Activated CD4-positive, alpha-beta memory T cell treated with anti-CD3 and anti-CD28 coated beads, Interleukin-2, amount 10 ng/mL, durations not matched to agents 7 days and 5 days (primary cell): ENCODE measurements around the gene SRPK2. TPM values are rescaled to one million over a fixed set of nuclear protein-coding genes. Genes with fewer than 3 reads are reported as not detected.

Source experiments
- CTCF ChIA-PET: fragments of 350-600 bp; sonication (Branson Sonifier 250); formaldehyde crosslinking; loops from one replicate; lab custom pipeline; 2021; ENCODE audit warnings: antibody characterized with exemption, inconsistent platforms; lab: Charles Lee
- POLR2A ChIA-PET: fragments of 350-600 bp; sonication (Branson Sonifier 250); formaldehyde crosslinking; loops from one replicate; lab custom pipeline; 2021; ENCODE audit warnings: antibody characterized with exemption; lab: Charles Lee
- DNase-seq: peaks from one replicate; pipeline ENCODE4 v3.0.0-alpha.2; 2020
- H3K27ac Mint-ChIP-seq: one replicate; pipeline ENCODE4 v1.8.0; 2021; ENCODE audit warnings: mild to moderate bottlenecking, mixed read lengths
- H3K27me3 Mint-ChIP-seq: one replicate; pipeline ENCODE4 v1.8.0; 2021; ENCODE audit warnings: mixed read lengths
- H3K36me3 Mint-ChIP-seq: one replicate; pipeline ENCODE4 v1.8.0; 2021; ENCODE audit warnings: low read depth, mixed read lengths
- H3K4me1 Mint-ChIP-seq: one replicate; pipeline ENCODE4 v1.8.0; 2021; ENCODE audit warnings: mixed read lengths
- H3K4me3 Mint-ChIP-seq: one replicate; pipeline ENCODE4 v1.8.0; 2021; ENCODE audit warnings: mild to moderate bottlenecking, mixed read lengths
- H3K9me3 Mint-ChIP-seq: one replicate; pipeline ENCODE4 v1.8.0; 2021; ENCODE audit warnings: mixed read lengths
- total RNA-seq, 2 experiments: library from RNA; stranded (reverse); gene quantifications; one replicate each; pipeline ENCODE4 v1.2.3, GENCODE V29; 2021

Gene SRPK2
- total RNA-seq, 2 experiments from 2014 or later = 42.9 to 45.0 TPM

DNA sequence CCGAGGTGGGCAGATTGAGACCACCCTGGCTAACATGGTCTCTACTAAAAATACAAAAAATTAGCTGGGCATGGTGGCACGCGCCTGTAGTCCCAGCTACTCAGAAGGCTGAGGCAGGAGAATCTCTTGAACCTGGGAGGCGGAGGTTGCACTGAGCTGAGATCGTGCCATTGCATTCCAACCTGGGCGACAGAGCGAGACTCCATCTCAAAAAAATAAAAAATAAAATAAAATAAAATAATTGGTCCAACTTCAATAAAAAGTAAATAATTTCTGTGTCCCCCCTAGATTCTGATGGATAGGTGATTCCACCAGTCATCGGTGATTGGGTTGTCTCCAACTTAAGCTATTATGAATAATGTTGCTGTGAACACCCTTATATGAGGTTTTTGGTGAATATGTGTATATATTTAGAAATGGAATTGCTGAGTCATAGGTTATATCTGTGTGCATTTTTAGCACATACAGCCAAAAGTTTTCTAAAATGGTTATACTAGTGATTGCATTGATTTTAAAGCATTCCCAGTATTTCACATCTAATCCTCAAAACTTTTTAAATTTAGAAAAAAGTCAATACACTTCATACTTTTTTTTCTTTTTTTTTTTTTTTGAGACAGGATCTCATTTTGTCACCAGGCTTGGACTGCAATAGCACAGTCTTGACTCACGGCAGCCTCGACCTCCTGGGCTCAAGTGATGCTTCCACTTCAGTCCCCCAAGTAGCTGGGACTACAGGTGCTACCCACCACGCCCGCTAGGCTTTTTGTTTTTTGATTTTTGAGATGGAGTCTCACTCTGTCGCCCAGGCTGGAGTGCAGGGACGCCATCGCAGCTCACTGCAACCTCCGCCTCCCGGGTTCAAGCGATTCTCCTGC lies 13.7 kb upstream of the SRPK2 start:
- H3K9me3 Mint-ChIP-seq = no peaks in the 10 kb centered on the region
- POLR2A ChIA-PET = no interaction called here
- H3K36me3 Mint-ChIP-seq = no peaks in the 10 kb centered on the region
- H3K27ac Mint-ChIP-seq = no peak overlapping the region
- DNase-seq = no peak
- H3K4me1 Mint-ChIP-seq = peaks cover 2% of the 10 kb centered on the region
- no peaks in the 10 kb centered on the region for H3K27me3 Mint-ChIP-seq
- CTCF ChIA-PET = interaction anchor here (0.5 to 0.9 kb wide), 3 partner anchors 56 to 687 kb away, joined by 3 read pairs; no protein-coding TSS in a partner anchor
- H3K4me3 Mint-ChIP-seq = no peak overlapping the region

GRCh38 chr7:105399043-105399725 lies 10.5 kb upstream of the SRPK2 start:
- Mint-ChIP-seq H3K27me3 (no peaks in the 10 kb centered on the region), H3K4me1 (peaks cover 4% of the 10 kb centered on the region)
- CTCF ChIA-PET = interaction anchor here (0.5 to 1.7 kb wide), 5 partner anchors 9 to 614 kb away, joined by 3 to 7 read pairs (median 4); no protein-coding TSS in a partner anchor

DNA sequence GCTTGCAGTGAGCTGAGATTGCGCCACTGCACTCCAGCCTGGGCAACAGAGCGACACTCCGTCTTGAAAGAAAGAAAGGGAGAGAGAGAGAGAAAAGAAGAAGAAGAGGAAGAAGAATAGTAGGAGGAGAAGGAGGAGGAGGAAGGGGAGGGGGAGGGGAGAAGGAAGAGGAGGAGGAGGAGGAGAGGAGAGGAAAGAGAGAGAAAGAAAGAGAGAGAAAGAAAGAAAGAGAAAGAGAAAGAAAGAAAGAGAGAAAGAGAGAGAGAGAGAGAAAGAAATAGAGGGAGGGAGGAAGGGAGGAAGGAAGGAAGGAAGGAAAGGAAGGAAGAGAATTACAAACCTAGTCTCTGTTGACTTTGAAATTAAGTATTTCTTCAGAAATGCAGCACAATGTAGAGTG lies 7.8 kb upstream of the SRPK2 start:
- DNase-seq = no peak
- Mint-ChIP-seq H3K4me3 (no peak overlapping the region), H3K4me1 (peaks cover 2% of the 10 kb centered on the region), H3K36me3 (no peaks in the 10 kb centered on the region), H3K27me3 (no peaks in the 10 kb centered on the region), H3K27ac (no peak overlapping the region), H3K9me3 (no peaks in the 10 kb centered on the region)
- ChIA-PET CTCF (interaction anchor here (0.7 kb wide), 3 partner anchors 13 to 179 kb away, joined by 3 to 4 read pairs (median 3); no protein-coding TSS in a partner anchor), POLR2A (interaction anchor here (0.9 to 1.0 kb wide), 2 partner anchors 8 to 16 kb away, joined by 3 read pairs; partner anchors contain the start of gene SRPK2)

More at GRCh38 chr7:105399043-105399725, 10.5 kb upstream of the SRPK2 start:
- Mint-ChIP-seq H3K9me3 (no peaks in the 10 kb centered on the region), H3K27ac (no peak overlapping the region), H3K36me3 (no peaks in the 10 kb centered on the region), H3K4me3 (no peak overlapping the region)
- POLR2A ChIA-PET = no interaction called here
- no peak for DNase-seq

- H3K9me3 Mint-ChIP-seq = no peaks in the 10 kb centered on the region
- no peaks in the 10 kb centered on the region for H3K27me3 Mint-ChIP-seq
- ChIA-PET CTCF (interaction anchor here (0.6 kb wide), 1 partner anchor 268 kb away, joined by 3 read pairs; no protein-coding TSS in a partner anchor), POLR2A (no interaction called here)
- H3K27ac Mint-ChIP-seq = no peak overlapping the region
- no peak overlapping the region for H3K4me3 Mint-ChIP-seq
- peaks cover 2% of the 10 kb centered on the region for H3K36me3 Mint-ChIP-seq
- DNase-seq = no peak
- peaks cover 18% of the 10 kb centered on the region for H3K4me1 Mint-ChIP-seq
Measured at GRCh38 chr7:105391429-105391828, 2.7 kb upstream of the SRPK2 start.

- POLR2A ChIA-PET = interaction anchor here (1.3 to 2.7 kb wide), 2 partner anchors 12 to 37 kb away, joined by 3 to 38 read pairs; no protein-coding TSS in a partner anchor
- Mint-ChIP-seq H3K27ac (no peak overlapping the region), H3K9me3 (no peaks in the 10 kb centered on the region), H3K4me3 (peak overlapping the region; percentile 95), H3K36me3 (peaks cover 7% of the 10 kb centered on the region), H3K27me3 (no peaks in the 10 kb centered on the region), H3K4me1 (peaks cover 18% of the 10 kb centered on the region)
- no peak for DNase-seq
- CTCF ChIA-PET = interaction anchor here (0.7 kb wide), 1 partner anchor 78 kb away, joined by 5 read pairs; no protein-coding TSS in a partner anchor
Measured at GRCh38 chr7:105389889-105390288, 1.2 kb upstream of the SRPK2 start.

GRCh38 chr7:105389088-105389650 lies 448 bp upstream of the SRPK2 start:
- peak overlapping the region; percentile 76 for H3K27ac Mint-ChIP-seq
- H3K4me1 Mint-ChIP-seq = peaks cover 18% of the 10 kb centered on the region
- H3K27me3 Mint-ChIP-seq = no peaks in the 10 kb centered on the region
- peak overlapping the region; percentile 95 for H3K4me3 Mint-ChIP-seq
- CTCF ChIA-PET = interaction anchor here (0.7 to 2.4 kb wide), 2 partner anchors 36 to 471 kb away, joined by 3 to 19 read pairs; no protein-coding TSS in a partner anchor
- DNase-seq = peak; percentile 39
- POLR2A ChIA-PET = interaction anchor here (0.7 to 2.7 kb wide), 12 partner anchors 8 to 405 kb away, joined by 3 to 38 read pairs (median 4); partner anchors contain the start of genes KMT2E and RINT1
- H3K9me3 Mint-ChIP-seq = no peaks in the 10 kb centered on the region
- H3K36me3 Mint-ChIP-seq = peaks cover 7% of the 10 kb centered on the region

DNA sequence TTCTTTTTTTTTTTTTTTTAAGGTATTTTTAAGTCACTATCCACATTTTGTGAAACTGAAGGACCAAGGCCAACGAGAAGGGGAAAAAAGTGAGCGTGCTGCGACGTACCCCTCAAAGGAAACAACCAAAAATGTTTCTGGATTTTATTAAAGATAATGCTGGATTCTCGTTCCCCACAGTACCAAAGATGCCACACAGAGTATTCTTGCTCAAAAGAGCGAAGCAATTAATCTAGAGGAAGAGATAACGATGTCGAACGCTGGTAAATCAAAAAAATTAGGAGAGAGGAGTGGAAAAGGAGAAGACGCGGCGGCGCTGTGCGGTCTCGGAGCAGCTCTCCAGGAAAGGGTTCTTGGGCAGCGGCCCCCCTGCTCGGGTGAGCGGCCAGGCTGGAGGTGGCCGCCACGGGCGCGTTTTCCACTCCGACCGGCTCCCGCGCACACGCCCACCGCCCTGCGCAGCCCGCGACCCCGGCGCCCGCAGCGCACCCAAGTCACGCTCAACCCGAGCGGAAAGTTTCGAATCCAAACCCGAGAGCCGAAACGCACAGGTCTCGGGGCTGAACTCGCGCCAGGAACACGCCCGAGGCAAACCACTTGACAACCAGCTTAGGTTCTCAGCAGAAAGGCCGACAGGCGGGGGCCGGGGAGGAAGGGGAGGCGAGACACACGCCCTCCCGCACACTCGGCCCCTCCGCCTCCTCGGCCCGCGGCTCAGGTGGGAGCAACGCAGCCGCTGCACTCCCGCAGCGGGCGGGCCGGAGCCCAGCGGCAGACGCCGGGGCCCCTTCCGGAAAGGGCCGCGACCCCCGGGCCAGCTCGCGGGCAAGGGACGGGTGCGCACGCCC lies 989 bp downstream of the SRPK2 start:
- H3K36me3 Mint-ChIP-seq = peaks cover 7% of the 10 kb centered on the region
- ChIA-PET POLR2A (interaction anchor here (0.7 to 2.7 kb wide), 15 partner anchors 9 to 378 kb away, joined by 3 to 38 read pairs (median 4); partner anchors contain the start of genes KMT2E and RINT1), CTCF (interaction anchor here (1.4 to 2.4 kb wide), 2 partner anchors 35 to 144 kb away, joined by 3 to 19 read pairs; no protein-coding TSS in a partner anchor)
- DNase-seq = peak; percentile 60
- no peaks in the 10 kb centered on the region for H3K27me3 Mint-ChIP-seq
- H3K27ac Mint-ChIP-seq = no peak overlapping the region
- H3K4me3 Mint-ChIP-seq = peak overlapping the region; percentile 78
- peaks cover 19% of the 10 kb centered on the region for H3K4me1 Mint-ChIP-seq
- no peaks in the 10 kb centered on the region for H3K9me3 Mint-ChIP-seq

- no peak for DNase-seq
- Mint-ChIP-seq H3K4me1 (peaks cover 11% of the 10 kb centered on the region), H3K36me3 (peaks cover 3% of the 10 kb centered on the region), H3K4me3 (no peak overlapping the region), H3K9me3 (no peaks in the 10 kb centered on the region), H3K27ac (no peak overlapping the region), H3K27me3 (no peaks in the 10 kb centered on the region)
- ChIA-PET POLR2A (no interaction called here), CTCF (interaction anchor here (0.8 kb wide), 1 partner anchor 21 kb away, joined by 3 read pairs; no protein-coding TSS in a partner anchor)
Measured at GRCh38 chr7:105377903-105378302, 10.8 kb downstream of the SRPK2 start.

GRCh38 chr7:105376908-105377533 lies 11.7 kb downstream of the SRPK2 start:
- peaks cover 7% of the 10 kb centered on the region for H3K4me1 Mint-ChIP-seq
- no peaks in the 10 kb centered on the region for H3K9me3 Mint-ChIP-seq
- DNase-seq = no peak
- peaks cover 3% of the 10 kb centered on the region for H3K36me3 Mint-ChIP-seq
- no peak overlapping the region for H3K27ac Mint-ChIP-seq
- H3K27me3 Mint-ChIP-seq = no peaks in the 10 kb centered on the region
- no peak overlapping the region for H3K4me3 Mint-ChIP-seq
- CTCF ChIA-PET = interaction anchor here (0.8 to 1.7 kb wide), 2 partner anchors 10 to 20 kb away, joined by 3 to 4 read pairs; no protein-coding TSS in a partner anchor
- POLR2A ChIA-PET = interaction anchor here (0.7 to 3.2 kb wide), 3 partner anchors 10 to 21 kb away, joined by 3 to 15 read pairs (median 3); partner anchors contain the start of gene SRPK2

GRCh38 chr7:105369944-105370343 lies 18.8 kb downstream of the SRPK2 start:
- ChIA-PET CTCF (interaction anchor here (1.2 kb wide), 1 partner anchor 73 kb away, joined by 3 read pairs; no protein-coding TSS in a partner anchor), POLR2A (no interaction called here)
- Mint-ChIP-seq H3K36me3 (peaks cover 6% of the 10 kb centered on the region), H3K27me3 (no peaks in the 10 kb centered on the region), H3K4me1 (peaks cover 7% of the 10 kb centered on the region), H3K4me3 (no peak overlapping the region), H3K27ac (no peak overlapping the region), H3K9me3 (no peaks in the 10 kb centered on the region)
- DNase-seq = no peak

GRCh38 chr7:105367458-105367857 lies 21.3 kb downstream of the SRPK2 start:
- ChIA-PET POLR2A (interaction anchor here (1.3 kb wide), 1 partner anchor 22 kb away, joined by 5 read pairs; no protein-coding TSS in a partner anchor), CTCF (interaction anchor here (0.6 to 1.6 kb wide), 2 partner anchors 9 to 59 kb away, joined by 3 to 4 read pairs; no protein-coding TSS in a partner anchor)

More at GRCh38 chr7:105367458-105367857, 21.3 kb downstream of the SRPK2 start:
- peaks cover 19% of the 10 kb centered on the region for H3K36me3 Mint-ChIP-seq
- no peak overlapping the region for H3K4me3 Mint-ChIP-seq
- H3K27ac Mint-ChIP-seq = no peak overlapping the region
- peaks cover 10% of the 10 kb centered on the region for H3K9me3 Mint-ChIP-seq
- no peaks in the 10 kb centered on the region for H3K27me3 Mint-ChIP-seq
- DNase-seq = no peak
- H3K4me1 Mint-ChIP-seq = peaks cover 7% of the 10 kb centered on the region
